ENCODE data around the gene ANAPC1. TPM values are rescaled to one million over a fixed set of nuclear protein-coding genes. Genes with fewer than 3 reads are reported as not detected.

The ANAPC1 gene
- total RNA-seq, 3 donors from 2014 or later = 45.0 to 52.8 (median 49.5) TPM

DNA sequence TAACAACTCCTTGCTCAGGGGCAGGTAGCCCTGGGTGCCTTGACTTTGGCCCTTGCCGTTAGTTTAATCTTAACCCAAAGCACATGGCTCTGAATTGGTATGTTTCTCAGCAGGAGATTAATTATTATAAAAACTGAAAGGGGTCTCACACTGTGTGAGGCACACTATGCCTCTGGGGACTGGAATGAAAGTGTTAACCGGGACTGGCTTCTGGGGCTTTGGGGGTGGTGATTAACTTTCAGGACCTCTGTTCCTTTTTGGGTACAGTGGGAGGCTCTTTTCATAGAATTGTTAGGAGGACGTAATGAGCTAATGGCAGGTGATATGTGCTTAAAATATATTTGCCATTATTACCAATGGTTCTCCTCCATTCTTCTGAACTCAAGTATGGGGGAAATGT, 19.5 kb upstream of the ANAPC1 start:
- H3K4me1 ChIP-seq = peaks cover 0 to 15% of the 10 kb centered on the region in 2 donors
- no peak for DNase-seq (ENCODE audit: low spot score in 2 of 2)
- no peaks in the 10 kb centered on the region for H3K9me3 ChIP-seq
- no peaks in the 10 kb centered on the region for H3K27me3 ChIP-seq
- peak overlapping the region; percentile 17 to 21 for H3K27ac ChIP-seq
- intact Hi-C loops (cut with DNase I; ENCODE audit: low total_unique reads) = no loop called here
- no peaks in the 10 kb centered on the region for H3K36me3 ChIP-seq
- peak overlapping the region in 1 of 3 donors; percentile 8 for H3K4me3 ChIP-seq
- TF ChIP-seq, protein P1, sequence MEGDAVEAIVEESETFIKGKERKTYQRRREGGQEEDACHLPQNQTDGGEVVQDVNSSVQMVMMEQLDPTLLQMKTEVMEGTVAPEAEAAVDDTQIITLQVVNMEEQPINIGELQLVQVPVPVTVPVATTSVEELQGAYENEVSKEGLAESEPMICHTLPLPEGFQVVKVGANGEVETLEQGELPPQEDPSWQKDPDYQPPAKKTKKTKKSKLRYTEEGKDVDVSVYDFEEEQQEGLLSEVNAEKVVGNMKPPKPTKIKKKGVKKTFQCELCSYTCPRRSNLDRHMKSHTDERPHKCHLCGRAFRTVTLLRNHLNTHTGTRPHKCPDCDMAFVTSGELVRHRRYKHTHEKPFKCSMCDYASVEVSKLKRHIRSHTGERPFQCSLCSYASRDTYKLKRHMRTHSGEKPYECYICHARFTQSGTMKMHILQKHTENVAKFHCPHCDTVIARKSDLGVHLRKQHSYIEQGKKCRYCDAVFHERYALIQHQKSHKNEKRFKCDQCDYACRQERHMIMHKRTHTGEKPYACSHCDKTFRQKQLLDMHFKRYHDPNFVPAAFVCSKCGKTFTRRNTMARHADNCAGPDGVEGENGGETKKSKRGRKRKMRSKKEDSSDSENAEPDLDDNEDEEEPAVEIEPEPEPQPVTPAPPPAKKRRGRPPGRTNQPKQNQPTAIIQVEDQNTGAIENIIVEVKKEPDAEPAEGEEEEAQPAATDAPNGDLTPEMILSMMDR (IDR thresholded peaks at IDR 0.05) = no peak
- TF ChIP-seq POLR2A (IDR thresholded peaks at IDR 0.05) = no peak
- TF ChIP-seq POLR2AphosphoS5 (IDR thresholded peaks at IDR 0.05) = no peak

GRCh38 chr2:111900859-111901258, 16.9 kb upstream of the ANAPC1 start:
- Histone ChIP-seq H3K4me1 (peaks cover 0 to under 1% of the 10 kb centered on the region in 2 donors), H3K4me3 (peak overlapping the region; percentile 39 to 94 (median 93)), H3K27ac (peak overlapping the region in 1 of 2 donors; percentile 6), H3K36me3 (no peaks in the 10 kb centered on the region), H3K9me3 (no peaks in the 10 kb centered on the region), H3K27me3 (no peaks in the 10 kb centered on the region)
- TF ChIP-seq POLR2AphosphoS5 (IDR thresholded peaks at IDR 0.05) (no peak), POLR2A (IDR thresholded peaks at IDR 0.05) (no peak)
- TF ChIP-seq, protein P1 (IDR thresholded peaks at IDR 0.05) = no peak
- intact Hi-C loops (cut with DNase I; ENCODE audit: low total_unique reads) = no loop called here
- no peak for DNase-seq (ENCODE audit: low spot score in 2 of 2)

- peak overlapping the region; percentile 73 to 94 (median 93) for H3K4me3 ChIP-seq
- H3K27me3 ChIP-seq = no peaks in the 10 kb centered on the region
- TF ChIP-seq, protein P1 (IDR thresholded peaks at IDR 0.05) = no peak
- TF ChIP-seq POLR2A (IDR thresholded peaks at IDR 0.05) = no peak
- peak in 2 of 3 donors; percentile 1 to 16 for TF ChIP-seq POLR2AphosphoS5 (IDR thresholded peaks at IDR 0.05)
- DNase-seq (ENCODE audit: low spot score in 2 of 2) = no peak
- no peaks in the 10 kb centered on the region for H3K4me1 ChIP-seq
- peak overlapping the region; percentile 83 to 85 for H3K27ac ChIP-seq
- intact Hi-C loops (cut with DNase I; ENCODE audit: low total_unique reads) = loop anchor here (1.0 kb wide), 1 partner anchor 149 kb away; no protein-coding TSS in a partner anchor
- no peaks in the 10 kb centered on the region for H3K36me3 ChIP-seq
- H3K9me3 ChIP-seq = no peaks in the 10 kb centered on the region
Measured at GRCh38 chr2:111898703-111899514, 14.9 kb upstream of the ANAPC1 start.

- Histone ChIP-seq H3K27me3 (no peaks in the 10 kb centered on the region), H3K4me1 (no peaks in the 10 kb centered on the region), H3K36me3 (no peaks in the 10 kb centered on the region), H3K27ac (peak within 1 kb of the TSS; percentile 83 to 85), H3K4me3 (peak within 1 kb of the TSS; percentile 73 to 94 (median 93)), H3K9me3 (no peaks in the 10 kb centered on the region)
- peak; percentile 79 to 82 for DNase-seq (ENCODE audit: low spot score in 2 of 2)
- intact Hi-C loops (cut with DNase I; ENCODE audit: low total_unique reads) = loop anchor here (1.0 kb wide), 1 partner anchor 150 kb away; no protein-coding TSS in a partner anchor
- TF ChIP-seq POLR2AphosphoS5 (IDR thresholded peaks at IDR 0.05) (peak in 2 of 3 donors; percentile 42 to 72), POLR2A (IDR thresholded peaks at IDR 0.05) (peak; percentile 47)
- TF ChIP-seq, protein P1 (IDR thresholded peaks at IDR 0.05) = peak; percentile 34 to 66 (median 56)
Measured at GRCh38 chr2:111897924-111898702, 14.1 kb upstream of the ANAPC1 start, which contains the start of gene MERTK. Gene MERTK (plus strand): TSS chr2:111898607. CDS start chr2:111898736, 129 bp downstream.

Measured in breast epithelium (tissue), 4 donors.